Hematopoietic multipotent progenitor cell (in vitro differentiated cells): ENCODE measurements around the gene COG8. TPM values are rescaled to one million over a fixed set of nuclear protein-coding genes. Genes with fewer than 3 reads are reported as not detected.
A peak's percentile ranks its signal among the peaks of the same experiment; 100 is the strongest.
"Not testable (repeated sequence)": the region's sequence is repeated elsewhere in the genome, so short reads cannot be mapped to it uniquely, and the experiment has no call there.

Experiments used
- DNase-seq, 3 donors: peaks; one replicate each; pipeline ENCODE4 v3.0.0-alpha.2; 2011 to 2015; ENCODE audit warnings: low read depth in 2 of 3, low spot score in 2 of 3
- total RNA-seq: library from RNA; depleted of rRNA; stranded (reverse); fragments of >200 nt; gene quantifications from one replicate; pipeline ENCODE4 v1.2.3, GENCODE V29; 2012

COG8 gene, protein sequence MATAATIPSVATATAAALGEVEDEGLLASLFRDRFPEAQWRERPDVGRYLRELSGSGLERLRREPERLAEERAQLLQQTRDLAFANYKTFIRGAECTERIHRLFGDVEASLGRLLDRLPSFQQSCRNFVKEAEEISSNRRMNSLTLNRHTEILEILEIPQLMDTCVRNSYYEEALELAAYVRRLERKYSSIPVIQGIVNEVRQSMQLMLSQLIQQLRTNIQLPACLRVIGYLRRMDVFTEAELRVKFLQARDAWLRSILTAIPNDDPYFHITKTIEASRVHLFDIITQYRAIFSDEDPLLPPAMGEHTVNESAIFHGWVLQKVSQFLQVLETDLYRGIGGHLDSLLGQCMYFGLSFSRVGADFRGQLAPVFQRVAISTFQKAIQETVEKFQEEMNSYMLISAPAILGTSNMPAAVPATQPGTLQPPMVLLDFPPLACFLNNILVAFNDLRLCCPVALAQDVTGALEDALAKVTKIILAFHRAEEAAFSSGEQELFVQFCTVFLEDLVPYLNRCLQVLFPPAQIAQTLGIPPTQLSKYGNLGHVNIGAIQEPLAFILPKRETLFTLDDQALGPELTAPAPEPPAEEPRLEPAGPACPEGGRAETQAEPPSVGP
- total RNA-seq = 57.9 TPM

- peak; percentile 89 to 97 (median 97) for DNase-seq
Measured at GRCh38 chr16:69339289-69340094, at the start of gene COG8, which contains the start of gene NIP7. COG8 (minus strand) TSS chr16:69339564; CDS start chr16:69339552, 12 bp downstream. NIP7 (plus strand) TSS chr16:69339772; CDS start chr16:69339830, 58 bp downstream.

DNA sequence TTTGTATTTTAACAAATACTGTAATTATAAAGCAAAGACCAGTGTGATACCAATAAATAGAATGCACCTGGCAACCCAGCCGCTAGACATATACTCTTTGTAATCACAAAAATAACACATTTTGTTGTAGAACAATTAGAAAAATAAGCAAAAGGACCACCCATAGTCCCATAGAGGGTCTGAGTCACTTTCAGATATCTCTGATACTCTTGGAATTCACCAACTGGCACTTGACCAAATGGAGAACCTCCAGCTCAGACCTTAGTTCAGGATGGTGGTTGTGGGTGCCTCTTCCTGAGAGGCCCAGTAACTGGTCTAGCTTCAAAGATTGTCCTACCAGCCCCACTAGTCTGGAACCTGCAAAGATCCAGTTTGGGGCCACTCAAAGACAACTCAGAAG is 47.2 kb upstream of the COG8 start:
- DNase-seq = no peak

- DNase-seq = no peak
Measured at GRCh38 chr16:69384974-69385373, 45.6 kb upstream of the COG8 start.

DNA sequence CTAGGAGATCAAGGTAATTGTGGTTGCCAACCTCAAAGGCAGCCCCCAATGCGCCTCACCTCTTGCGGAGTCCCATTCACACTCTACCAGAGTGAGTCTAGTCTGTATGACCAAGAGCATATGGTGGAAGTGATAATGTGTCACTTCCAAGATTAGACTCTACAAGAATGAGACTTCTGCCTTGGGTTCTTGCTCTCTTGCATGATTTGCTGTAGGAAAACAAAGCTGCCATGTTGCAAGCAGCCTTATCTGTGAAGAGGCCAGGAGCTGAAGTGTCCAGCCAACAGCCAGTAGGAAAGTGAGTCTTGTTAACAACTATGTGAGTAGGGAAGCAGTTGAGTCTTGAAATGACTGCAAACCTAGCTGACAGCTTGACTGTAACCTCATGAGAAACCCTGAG is 43.1 kb upstream of the COG8 start:
- no peak for DNase-seq

DNA sequence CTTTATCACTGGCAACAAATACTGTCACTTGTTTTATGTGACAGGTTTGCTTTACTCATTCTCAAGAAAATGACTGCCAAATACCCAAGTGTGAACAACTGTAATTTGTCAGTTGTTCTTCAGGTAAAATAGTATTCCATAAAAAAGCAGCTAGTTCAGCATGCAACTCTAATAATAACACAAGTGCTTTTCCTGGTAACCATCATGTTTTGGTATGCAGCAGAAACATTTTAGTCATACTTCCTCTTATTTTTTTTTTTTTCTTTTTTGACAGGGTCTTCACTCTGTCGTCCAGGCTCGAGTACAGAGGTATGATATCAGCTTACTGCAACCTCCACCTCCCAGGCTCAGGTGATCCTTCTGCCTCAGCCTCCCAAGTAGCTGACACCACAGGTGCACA is 41.9 kb upstream of the COG8 start:
- peak in 2 of 3 donors; percentile 49 to 69 for DNase-seq

- DNase-seq = no peak
Measured at GRCh38 chr16:69378760-69379159, 39.4 kb upstream of the COG8 start.

DNA sequence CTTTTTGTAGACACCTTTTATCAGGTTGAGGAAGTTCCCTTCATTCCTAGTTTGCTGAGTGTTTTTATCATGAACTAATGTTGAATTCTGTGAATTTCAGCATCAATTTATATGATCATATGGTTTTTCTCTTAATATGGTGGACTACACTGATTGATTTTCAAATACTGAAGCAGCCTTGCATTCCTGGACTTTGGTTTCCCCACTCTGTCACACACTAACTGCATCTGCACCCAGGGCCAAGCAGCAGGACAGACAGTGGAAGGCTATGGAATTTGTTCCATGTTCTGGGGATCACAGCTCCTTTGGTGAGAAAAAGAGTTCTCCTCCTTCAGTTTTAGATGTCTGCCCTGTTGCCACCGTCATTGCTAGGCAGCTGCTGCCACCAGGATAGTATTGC is 38.7 kb upstream of the COG8 start:
- no peak for DNase-seq

DNA sequence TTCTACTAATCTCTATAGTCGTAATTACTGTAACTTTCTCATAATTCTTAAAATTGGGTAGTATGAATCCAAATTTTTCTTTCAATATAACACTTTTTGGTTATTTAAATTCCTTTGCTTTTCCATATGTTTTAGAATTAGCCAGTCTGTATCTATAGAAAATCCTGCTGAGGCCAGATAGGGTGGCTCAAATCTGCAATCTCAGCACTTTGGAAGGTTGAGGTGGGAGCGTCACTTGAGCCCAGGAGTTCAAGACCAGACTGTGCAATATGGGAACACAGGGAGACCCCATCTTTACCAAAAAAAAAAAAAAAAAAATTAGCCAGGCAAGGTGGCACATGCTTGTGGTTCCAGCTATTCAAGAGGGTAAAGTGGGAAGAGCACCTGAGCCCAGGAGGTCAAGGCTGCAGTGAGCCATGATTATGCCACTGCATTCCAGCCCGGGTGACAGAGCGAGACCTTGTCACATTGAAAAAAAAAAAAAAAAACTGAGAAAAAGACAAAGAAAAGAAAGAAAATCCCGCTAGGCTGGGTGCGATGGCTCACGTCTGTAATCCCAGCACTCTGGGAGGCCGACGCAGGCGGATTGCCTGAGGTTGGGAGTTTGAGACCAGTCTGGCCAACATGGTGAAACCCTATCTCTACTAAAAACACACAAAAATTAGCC is 37.2 kb upstream of the COG8 start:
- no peak for DNase-seq

DNA sequence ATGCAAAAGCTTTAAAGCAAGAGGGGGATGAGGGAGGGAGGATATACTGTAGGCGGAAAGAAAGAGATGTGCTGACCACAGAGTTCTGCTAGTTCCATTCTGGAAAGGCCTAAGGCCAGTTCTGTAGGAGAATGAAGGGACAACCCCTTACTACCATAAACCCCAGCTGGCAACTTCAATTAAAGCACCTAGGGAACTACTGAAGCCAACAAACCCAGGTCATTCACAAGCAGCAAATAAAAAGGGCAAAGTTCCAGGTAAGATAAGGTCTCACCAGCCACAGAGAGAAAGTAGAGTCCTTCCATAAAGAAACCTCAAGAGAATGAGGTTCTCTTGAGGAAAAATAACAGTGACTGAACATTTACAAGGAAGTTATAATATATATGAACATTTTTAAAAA is 33.7 kb upstream of the COG8 start:
- DNase-seq = no peak

- no peak for DNase-seq
Measured at GRCh38 chr16:69371564-69371963, 32.2 kb upstream of the COG8 start.

GRCh38 chr16:69368866-69369265 is 29.5 kb upstream of the COG8 start:
- DNase-seq = no peak

- DNase-seq = no peak
Measured at GRCh38 chr16:69367980-69368379, 28.6 kb upstream of the COG8 start.

GRCh38 chr16:69366431-69366830 is 27.1 kb upstream of the COG8 start:
- no peak for DNase-seq

GRCh38 chr16:69365901-69366300 is 26.5 kb upstream of the COG8 start:
- DNase-seq = no peak

DNA sequence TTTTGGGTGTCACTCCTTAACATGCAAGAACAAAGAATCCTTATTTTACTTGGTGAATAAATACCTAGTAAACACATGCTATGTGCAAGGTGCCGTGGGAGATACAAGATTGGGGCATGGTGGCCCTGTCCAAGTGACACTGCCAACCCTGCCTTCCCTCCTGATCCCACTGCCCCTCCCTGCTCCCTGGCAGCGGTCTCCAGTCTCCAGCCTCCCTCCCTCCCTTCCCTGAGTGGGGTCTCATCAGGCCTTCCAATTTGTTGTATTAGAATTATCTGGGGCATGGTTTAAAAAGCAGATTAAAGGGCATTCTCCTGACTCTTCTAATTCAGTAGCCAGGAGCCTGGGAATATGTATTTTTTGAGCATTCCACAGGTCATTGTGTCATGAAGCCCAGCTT is 24.7 kb upstream of the COG8 start:
- DNase-seq = no peak

- DNase-seq = no peak
Measured at GRCh38 chr16:69363281-69363717, 23.9 kb upstream of the COG8 start.

DNA sequence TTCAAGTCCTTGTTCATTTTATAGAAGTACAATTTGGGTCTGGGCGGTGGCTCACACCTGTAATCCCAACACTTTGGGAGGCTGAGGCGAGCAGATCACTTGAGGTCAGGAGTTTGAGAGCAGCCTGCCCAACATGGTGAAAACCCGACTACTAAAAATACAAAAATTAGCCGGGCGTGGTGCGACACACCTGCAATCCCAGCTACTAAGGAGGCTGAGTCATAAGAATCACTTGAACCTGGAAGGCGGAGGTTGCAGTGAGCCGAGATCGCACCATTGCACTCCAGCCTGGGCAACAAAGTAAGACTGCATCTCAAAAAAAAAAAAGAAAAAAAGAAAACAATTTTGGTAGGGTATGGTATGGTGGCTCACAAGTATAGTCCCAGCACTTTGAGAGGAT is 20.7 kb upstream of the COG8 start:
- not testable (repeated sequence) for DNase-seq

- DNase-seq = no peak
Measured at GRCh38 chr16:69351309-69352027, 12.1 kb upstream of the COG8 start, which contains the start of gene TMED6. TMED6 (minus strand) TSS chr16:69351786; CDS start chr16:69351753, 33 bp downstream.

GRCh38 chr16:69350536-69351133 is 11.3 kb upstream of the COG8 start:
- DNase-seq = no peak

DNA sequence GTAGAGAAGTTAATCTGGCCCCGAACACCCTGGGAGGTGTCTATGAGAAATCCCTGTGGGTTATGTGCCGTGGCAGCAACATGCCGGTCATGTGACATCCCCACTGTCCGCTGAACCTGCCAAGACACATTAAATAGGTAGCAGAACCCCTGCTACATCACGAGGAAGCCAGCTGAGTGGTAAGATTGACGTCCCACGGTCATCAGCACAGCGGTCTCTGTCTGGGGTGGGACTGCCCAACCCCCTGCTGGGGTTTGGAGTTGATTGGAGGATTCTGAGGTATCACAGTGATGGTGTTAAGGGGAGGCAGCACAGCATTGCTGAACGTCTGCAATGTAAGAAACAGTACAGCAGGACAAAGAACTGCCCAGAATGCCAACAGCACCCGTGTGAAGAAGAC is 10.2 kb upstream of the COG8 start:
- DNase-seq = no peak
